ENCODE measurements around the gene PLD4.

Gene PLD4

GRCh38 chr14:104891121-104891551 is 33.5 kb upstream of the PLD4 start:
- POLR2A ChIA-PET: no interaction called here
- no peak overlapping the region for H3K4me3 ChIP-seq (ENCODE audit: low read depth, low read length)
- CTCF ChIA-PET: interaction anchor here (1.0 kb wide), 1 partner anchor 154 kb away, joined by 3 read pairs; no protein-coding TSS in a partner anchor
- no peak for DNase-seq (ENCODE audit: low read depth, low spot score)
- TF ChIP-seq, protein P1, sequence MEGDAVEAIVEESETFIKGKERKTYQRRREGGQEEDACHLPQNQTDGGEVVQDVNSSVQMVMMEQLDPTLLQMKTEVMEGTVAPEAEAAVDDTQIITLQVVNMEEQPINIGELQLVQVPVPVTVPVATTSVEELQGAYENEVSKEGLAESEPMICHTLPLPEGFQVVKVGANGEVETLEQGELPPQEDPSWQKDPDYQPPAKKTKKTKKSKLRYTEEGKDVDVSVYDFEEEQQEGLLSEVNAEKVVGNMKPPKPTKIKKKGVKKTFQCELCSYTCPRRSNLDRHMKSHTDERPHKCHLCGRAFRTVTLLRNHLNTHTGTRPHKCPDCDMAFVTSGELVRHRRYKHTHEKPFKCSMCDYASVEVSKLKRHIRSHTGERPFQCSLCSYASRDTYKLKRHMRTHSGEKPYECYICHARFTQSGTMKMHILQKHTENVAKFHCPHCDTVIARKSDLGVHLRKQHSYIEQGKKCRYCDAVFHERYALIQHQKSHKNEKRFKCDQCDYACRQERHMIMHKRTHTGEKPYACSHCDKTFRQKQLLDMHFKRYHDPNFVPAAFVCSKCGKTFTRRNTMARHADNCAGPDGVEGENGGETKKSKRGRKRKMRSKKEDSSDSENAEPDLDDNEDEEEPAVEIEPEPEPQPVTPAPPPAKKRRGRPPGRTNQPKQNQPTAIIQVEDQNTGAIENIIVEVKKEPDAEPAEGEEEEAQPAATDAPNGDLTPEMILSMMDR (IDR thresholded peaks at IDR 0.05; ENCODE audit: insufficient read depth, low read length, missing control alignments): no peak

DNA sequence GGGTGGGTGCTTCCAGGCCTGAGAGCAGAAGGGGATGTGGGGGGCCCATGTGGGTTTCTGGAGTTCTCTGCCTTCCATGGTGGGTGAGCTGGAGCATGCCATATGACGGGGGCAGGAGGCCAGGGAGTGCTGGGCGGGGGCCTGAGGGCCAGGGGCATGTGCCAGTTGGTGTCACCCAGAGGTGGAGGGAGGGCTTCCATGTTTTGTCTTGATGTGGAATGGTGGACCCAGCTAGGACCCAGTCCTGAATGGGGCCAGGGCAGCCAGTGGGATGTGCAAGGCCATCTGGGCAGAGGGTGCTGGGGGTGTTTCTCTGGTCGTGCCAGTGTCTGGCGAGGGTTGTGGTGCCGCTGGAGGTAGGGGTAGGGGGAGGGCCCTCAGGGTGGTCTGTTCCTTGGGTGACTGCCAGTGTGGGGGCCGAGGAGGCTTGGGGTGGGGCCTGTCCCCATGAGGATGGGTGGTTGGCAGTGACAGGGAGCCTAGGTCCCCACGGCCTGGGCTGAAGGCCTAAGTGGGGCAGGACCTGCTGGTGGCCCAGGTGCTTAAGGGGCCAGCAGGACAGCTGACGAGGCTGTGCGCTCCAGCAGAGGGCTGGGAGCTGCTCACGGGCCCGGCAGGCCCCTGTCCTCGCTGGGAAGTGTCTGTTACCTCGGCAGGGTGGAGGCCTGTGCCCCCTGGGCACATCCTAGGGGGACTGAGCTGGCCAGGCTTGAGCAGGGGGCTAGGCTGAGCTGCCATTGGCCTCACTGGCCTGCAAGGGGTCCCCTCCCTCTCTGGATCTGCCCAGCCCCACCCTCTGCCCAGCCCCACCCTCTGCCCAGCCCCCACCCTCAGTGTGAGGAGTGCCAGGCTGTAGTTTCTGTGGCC is 32.8 kb upstream of the PLD4 start:
- no peak for DNase-seq (ENCODE audit: low read depth, low spot score)
- H3K4me3 ChIP-seq (ENCODE audit: low read depth, low read length): no peak overlapping the region
- ChIA-PET POLR2A (no interaction called here), CTCF (interaction anchor here (1.0 kb wide), 2 partner anchors 153 to 154 kb away, joined by 3 read pairs; no protein-coding TSS in a partner anchor)
- TF ChIP-seq, protein P1 (IDR thresholded peaks at IDR 0.05; ENCODE audit: insufficient read depth, low read length, missing control alignments): no peak

GRCh38 chr14:104892531-104893434 is 31.9 kb upstream of the PLD4 start:
- POLR2A ChIA-PET: no interaction called here
- CTCF ChIA-PET: interaction anchor here (1.0 to 4.8 kb wide), 4 partner anchors 81 to 154 kb away, joined by 3 to 59 read pairs (median 16); no protein-coding TSS in a partner anchor
- no peak for DNase-seq (ENCODE audit: low read depth, low spot score)
- no peak overlapping the region for H3K4me3 ChIP-seq (ENCODE audit: low read depth, low read length)
- TF ChIP-seq, protein P1 (IDR thresholded peaks at IDR 0.05; ENCODE audit: insufficient read depth, low read length, missing control alignments): no peak

GRCh38 chr14:104893435-104894207 is 31.1 kb upstream of the PLD4 start:
- POLR2A ChIA-PET: no interaction called here

GRCh38 chr14:104894331-104895206 is 30.1 kb upstream of the PLD4 start:
- DNase-seq (ENCODE audit: low read depth, low spot score): no peak
- TF ChIP-seq, protein P1 (IDR thresholded peaks at IDR 0.05; ENCODE audit: insufficient read depth, low read length, missing control alignments): no peak
- no peak overlapping the region for H3K4me3 ChIP-seq (ENCODE audit: low read depth, low read length)
- POLR2A ChIA-PET: no interaction called here
- CTCF ChIA-PET: interaction anchor here (0.9 to 4.8 kb wide), 8 partner anchors 18 to 192 kb away, joined by 3 to 59 read pairs (median 12); no protein-coding TSS in a partner anchor

More at GRCh38 chr14:104893435-104894207, 31.1 kb upstream of the PLD4 start:
- TF ChIP-seq, protein P1 (IDR thresholded peaks at IDR 0.05; ENCODE audit: insufficient read depth, low read length, missing control alignments): no peak
- H3K4me3 ChIP-seq (ENCODE audit: low read depth, low read length): no peak overlapping the region
- CTCF ChIA-PET: interaction anchor here (2.0 to 4.8 kb wide), 5 partner anchors 18 to 193 kb away, joined by 6 to 59 read pairs (median 27); no protein-coding TSS in a partner anchor
- no peak for DNase-seq (ENCODE audit: low read depth, low spot score)
